MCF 10A (cell line): ENCODE measurements around the gene MYRF. TPM values are rescaled to one million over a fixed set of nuclear protein-coding genes. Genes with fewer than 3 reads are reported as not detected.
A peak's percentile ranks its signal among the peaks of the same experiment; 100 is the strongest.

Experiments
- BruUV-seq: library from RNA; stranded (reverse); fragments of 400-500 nt; replicated peaks from 2 replicates; lab custom pipeline; 2021; lab: Mats Ljungman, UMichigan
- CTCF ChIA-PET: fragments of 300-600 bp; sonication (Branson Sonifier 250); formaldehyde crosslinking; extraction: SDS; loops from one replicate; lab custom pipeline; 2021; ENCODE audit warnings: antibody characterized with exemption, inconsistent platforms; lab: Yijun Ruan, JAX
- POLR2A ChIA-PET: fragments of 300-600, 350-650 bp; sonication (Branson Sonifier 250); formaldehyde crosslinking; extraction: SDS; loops from one replicate; lab custom pipeline; 2020; ENCODE audit warnings: antibody characterized with exemption, inconsistent platforms; lab: Yijun Ruan, JAX
- DNase-seq: peaks from one replicate; pipeline ENCODE4 v3.0.0-alpha.2; 2018; ENCODE audit not compliant: unreplicated experiment
- H3K27ac Mint-ChIP-seq: one replicate; pipeline ENCODE4 v1.8.0; 2022; ENCODE audit warnings: mild to moderate bottlenecking, low read depth, mixed read lengths; ENCODE audit not compliant: unreplicated experiment
- H3K27me3 Mint-ChIP-seq: one replicate; pipeline ENCODE4 v1.8.0; 2022; ENCODE audit warnings: mixed read lengths; ENCODE audit not compliant: insufficient read depth, unreplicated experiment
- H3K36me3 Mint-ChIP-seq: one replicate; pipeline ENCODE4 v1.8.0; 2022; ENCODE audit warnings: mild to moderate bottlenecking, moderate library complexity, mixed read lengths; ENCODE audit not compliant: insufficient read depth, unreplicated experiment
- H3K4me1 Mint-ChIP-seq: one replicate; pipeline ENCODE4 v1.8.0; 2022; ENCODE audit warnings: mixed read lengths; ENCODE audit not compliant: insufficient read depth, unreplicated experiment
- H3K4me3 Mint-ChIP-seq: one replicate; pipeline ENCODE4 v1.8.0; 2022; ENCODE audit warnings: mild to moderate bottlenecking, moderate library complexity, mixed read lengths; ENCODE audit not compliant: unreplicated experiment
- H3K9me3 Mint-ChIP-seq: one replicate; pipeline ENCODE4 v1.8.0; 2022; ENCODE audit warnings: mixed read lengths; ENCODE audit not compliant: unreplicated experiment
- CTCF ChIP-seq: fragments of 200-600 bp; IDR thresholded peaks from one replicate; pipeline ENCODE4 v1.8.0; 2022; ENCODE audit warnings: antibody characterized with exemption, mild to moderate bottlenecking; ENCODE audit not compliant: unreplicated experiment
- intact Hi-C: fragments of 100-400 bp; cut with micrococcal nuclease; formaldehyde crosslinking; loops from 2 replicates; pipeline ENCODE4 v1.14.1; 2022
- total RNA-seq: library from RNA; stranded (reverse); gene quantifications from 2 replicates; pipeline ENCODE4 v1.2.3, GENCODE V29; 2022

The MYRF gene
- total RNA-seq, 1 experiment from 2014 or later, result 0.16 TPM

- BruUV-seq, result no TSS peak
- H3K27ac Mint-ChIP-seq, result no peak overlapping the region
- POLR2A ChIA-PET, result no interaction called here
- no peaks in the 10 kb centered on the region for H3K36me3 Mint-ChIP-seq
- no peaks in the 10 kb centered on the region for H3K27me3 Mint-ChIP-seq
- H3K4me1 Mint-ChIP-seq, result peaks cover 8% of the 10 kb centered on the region
- H3K9me3 Mint-ChIP-seq, result no peaks in the 10 kb centered on the region
- CTCF ChIA-PET, result interaction anchor here (0.7 kb wide), 1 partner anchor 283 kb away, joined by 3 read pairs; no protein-coding TSS in a partner anchor
- H3K4me3 Mint-ChIP-seq, result no peak overlapping the region
- no peak for DNase-seq
- intact Hi-C loops, result no loop called here
- no peak for TF ChIP-seq CTCF
Observed at GRCh38 chr11:61833471-61833870, 81.0 kb downstream of the MYRF start.

- intact Hi-C loops, result no loop called here
- Mint-ChIP-seq H3K27me3 (no peaks in the 10 kb centered on the region), H3K4me1 (peaks cover 8% of the 10 kb centered on the region), H3K4me3 (no peak overlapping the region), H3K9me3 (no peaks in the 10 kb centered on the region), H3K27ac (no peak overlapping the region), H3K36me3 (no peaks in the 10 kb centered on the region)
- TF ChIP-seq CTCF, result no peak
- no peak for DNase-seq
- CTCF ChIA-PET, result interaction anchor here (0.7 kb wide), 1 partner anchor 282 kb away, joined by 3 read pairs; no protein-coding TSS in a partner anchor
- POLR2A ChIA-PET, result interaction anchor here (0.7 to 1.0 kb wide), 2 partner anchors 133 to 134 kb away, joined by 3 read pairs; no protein-coding TSS in a partner anchor
- BruUV-seq, result no TSS peak
Observed at GRCh38 chr11:61833926-61834277, 81.5 kb downstream of the MYRF start.

GRCh38 chr11:61834278-61835048 is 82.0 kb downstream of the MYRF start:
- Mint-ChIP-seq H3K36me3 (no peaks in the 10 kb centered on the region), H3K27me3 (no peaks in the 10 kb centered on the region), H3K4me3 (no peak overlapping the region), H3K27ac (no peak overlapping the region), H3K9me3 (no peaks in the 10 kb centered on the region), H3K4me1 (peaks cover 8% of the 10 kb centered on the region)
- intact Hi-C loops, result no loop called here
- BruUV-seq, result no TSS peak
- CTCF ChIA-PET, result interaction anchor here (0.7 kb wide), 1 partner anchor 282 kb away, joined by 3 read pairs; no protein-coding TSS in a partner anchor
- TF ChIP-seq CTCF, result no peak
- DNase-seq, result peak; percentile 49
- POLR2A ChIA-PET, result interaction anchor here (0.7 to 1.0 kb wide), 2 partner anchors 132 to 134 kb away, joined by 3 read pairs; no protein-coding TSS in a partner anchor

- intact Hi-C loops, result no loop called here
- CTCF ChIA-PET, result interaction anchor here (1.2 to 1.3 kb wide), 2 partner anchors 39 to 62 kb away, joined by 3 to 4 read pairs; no protein-coding TSS in a partner anchor
- no TSS peak for BruUV-seq
- TF ChIP-seq CTCF, result no peak
- H3K4me1 Mint-ChIP-seq, result no peaks in the 10 kb centered on the region
- POLR2A ChIA-PET, result no interaction called here
- no peaks in the 10 kb centered on the region for H3K36me3 Mint-ChIP-seq
- no peak for DNase-seq
- no peak overlapping the region for H3K4me3 Mint-ChIP-seq
- no peaks in the 10 kb centered on the region for H3K9me3 Mint-ChIP-seq
- no peak overlapping the region for H3K27ac Mint-ChIP-seq
- H3K27me3 Mint-ChIP-seq, result no peaks in the 10 kb centered on the region
Observed at GRCh38 chr11:61836193-61836592, 83.8 kb downstream of the MYRF start.
